ENCODE data around the gene DGCR2. TPM values are rescaled to one million over a fixed set of nuclear protein-coding genes. Genes with fewer than 3 reads are reported as not detected.

The DGCR2 gene
- total and polyA plus RNA-seq, 2 experiments from 2014 or later = 18.5 to 83.0 TPM

GRCh38 chr22:19057539-19057938 lies 64.7 kb downstream of the DGCR2 start:
- Histone ChIP-seq H3K27me3 (ENCODE audit: insufficient read depth) (no peaks in the 10 kb centered on the region), H3K79me2 (replicated peaks; ENCODE audit: insufficient read depth) (no peaks in the 10 kb centered on the region; the same call in 1 of the 2 replicates), H3K4me3 (no peak overlapping the region), H3F3A (replicated peaks; ENCODE audit: low read depth) (no peaks in the 10 kb centered on the region), H3K36me3 (ENCODE audit: insufficient read depth) (no peaks in the 10 kb centered on the region; the same call in 1 of the 2 replicates), H4K20me1 (replicated peaks; ENCODE audit: insufficient read depth) (peaks cover 17% of the 10 kb centered on the region; the same call in 1 of the 2 replicates), H3K4me1 (ENCODE audit: insufficient read depth) (no peaks in the 10 kb centered on the region), H3K27ac (ENCODE audit: low read depth) (no peak overlapping the region), H2AFZ (no peak overlapping the region), H3K4me2 (no peak overlapping the region), H3K9me2 (ENCODE audit: insufficient read depth) (no peaks in the 10 kb centered on the region)
- H3K9me3 Mint-ChIP-seq = no peaks in the 10 kb centered on the region; the same call in 2 of the 3 replicates
- TF ChIP-seq EZH2phosphoT487 (IDR thresholded peaks at IDR 0.05; ENCODE audit: unreplicated experiment) (no peak), ZNF114 (CRISPR knock-in tag; IDR thresholded peaks at IDR 0.05) (no peak), CREB1 (CRISPR knock-in tag; IDR thresholded peaks at IDR 0.05; ENCODE audit: low read depth) (no peak), EZH2 (IDR thresholded peaks at IDR 0.05; ENCODE audit: low read depth, unreplicated experiment) (no peak), REST (IDR thresholded peaks at IDR 0.05; ENCODE audit: unreplicated experiment) (no peak), JUNB (IDR thresholded peaks at IDR 0.05; ENCODE audit: unreplicated experiment) (no peak), STAT1 (IDR thresholded peaks at IDR 0.05; ENCODE audit: unreplicated experiment) (no peak), ZNF331 (CRISPR knock-in tag; IDR thresholded peaks at IDR 0.05; ENCODE audit: low read depth) (no peak)
- TF ChIP-seq, protein P1, sequence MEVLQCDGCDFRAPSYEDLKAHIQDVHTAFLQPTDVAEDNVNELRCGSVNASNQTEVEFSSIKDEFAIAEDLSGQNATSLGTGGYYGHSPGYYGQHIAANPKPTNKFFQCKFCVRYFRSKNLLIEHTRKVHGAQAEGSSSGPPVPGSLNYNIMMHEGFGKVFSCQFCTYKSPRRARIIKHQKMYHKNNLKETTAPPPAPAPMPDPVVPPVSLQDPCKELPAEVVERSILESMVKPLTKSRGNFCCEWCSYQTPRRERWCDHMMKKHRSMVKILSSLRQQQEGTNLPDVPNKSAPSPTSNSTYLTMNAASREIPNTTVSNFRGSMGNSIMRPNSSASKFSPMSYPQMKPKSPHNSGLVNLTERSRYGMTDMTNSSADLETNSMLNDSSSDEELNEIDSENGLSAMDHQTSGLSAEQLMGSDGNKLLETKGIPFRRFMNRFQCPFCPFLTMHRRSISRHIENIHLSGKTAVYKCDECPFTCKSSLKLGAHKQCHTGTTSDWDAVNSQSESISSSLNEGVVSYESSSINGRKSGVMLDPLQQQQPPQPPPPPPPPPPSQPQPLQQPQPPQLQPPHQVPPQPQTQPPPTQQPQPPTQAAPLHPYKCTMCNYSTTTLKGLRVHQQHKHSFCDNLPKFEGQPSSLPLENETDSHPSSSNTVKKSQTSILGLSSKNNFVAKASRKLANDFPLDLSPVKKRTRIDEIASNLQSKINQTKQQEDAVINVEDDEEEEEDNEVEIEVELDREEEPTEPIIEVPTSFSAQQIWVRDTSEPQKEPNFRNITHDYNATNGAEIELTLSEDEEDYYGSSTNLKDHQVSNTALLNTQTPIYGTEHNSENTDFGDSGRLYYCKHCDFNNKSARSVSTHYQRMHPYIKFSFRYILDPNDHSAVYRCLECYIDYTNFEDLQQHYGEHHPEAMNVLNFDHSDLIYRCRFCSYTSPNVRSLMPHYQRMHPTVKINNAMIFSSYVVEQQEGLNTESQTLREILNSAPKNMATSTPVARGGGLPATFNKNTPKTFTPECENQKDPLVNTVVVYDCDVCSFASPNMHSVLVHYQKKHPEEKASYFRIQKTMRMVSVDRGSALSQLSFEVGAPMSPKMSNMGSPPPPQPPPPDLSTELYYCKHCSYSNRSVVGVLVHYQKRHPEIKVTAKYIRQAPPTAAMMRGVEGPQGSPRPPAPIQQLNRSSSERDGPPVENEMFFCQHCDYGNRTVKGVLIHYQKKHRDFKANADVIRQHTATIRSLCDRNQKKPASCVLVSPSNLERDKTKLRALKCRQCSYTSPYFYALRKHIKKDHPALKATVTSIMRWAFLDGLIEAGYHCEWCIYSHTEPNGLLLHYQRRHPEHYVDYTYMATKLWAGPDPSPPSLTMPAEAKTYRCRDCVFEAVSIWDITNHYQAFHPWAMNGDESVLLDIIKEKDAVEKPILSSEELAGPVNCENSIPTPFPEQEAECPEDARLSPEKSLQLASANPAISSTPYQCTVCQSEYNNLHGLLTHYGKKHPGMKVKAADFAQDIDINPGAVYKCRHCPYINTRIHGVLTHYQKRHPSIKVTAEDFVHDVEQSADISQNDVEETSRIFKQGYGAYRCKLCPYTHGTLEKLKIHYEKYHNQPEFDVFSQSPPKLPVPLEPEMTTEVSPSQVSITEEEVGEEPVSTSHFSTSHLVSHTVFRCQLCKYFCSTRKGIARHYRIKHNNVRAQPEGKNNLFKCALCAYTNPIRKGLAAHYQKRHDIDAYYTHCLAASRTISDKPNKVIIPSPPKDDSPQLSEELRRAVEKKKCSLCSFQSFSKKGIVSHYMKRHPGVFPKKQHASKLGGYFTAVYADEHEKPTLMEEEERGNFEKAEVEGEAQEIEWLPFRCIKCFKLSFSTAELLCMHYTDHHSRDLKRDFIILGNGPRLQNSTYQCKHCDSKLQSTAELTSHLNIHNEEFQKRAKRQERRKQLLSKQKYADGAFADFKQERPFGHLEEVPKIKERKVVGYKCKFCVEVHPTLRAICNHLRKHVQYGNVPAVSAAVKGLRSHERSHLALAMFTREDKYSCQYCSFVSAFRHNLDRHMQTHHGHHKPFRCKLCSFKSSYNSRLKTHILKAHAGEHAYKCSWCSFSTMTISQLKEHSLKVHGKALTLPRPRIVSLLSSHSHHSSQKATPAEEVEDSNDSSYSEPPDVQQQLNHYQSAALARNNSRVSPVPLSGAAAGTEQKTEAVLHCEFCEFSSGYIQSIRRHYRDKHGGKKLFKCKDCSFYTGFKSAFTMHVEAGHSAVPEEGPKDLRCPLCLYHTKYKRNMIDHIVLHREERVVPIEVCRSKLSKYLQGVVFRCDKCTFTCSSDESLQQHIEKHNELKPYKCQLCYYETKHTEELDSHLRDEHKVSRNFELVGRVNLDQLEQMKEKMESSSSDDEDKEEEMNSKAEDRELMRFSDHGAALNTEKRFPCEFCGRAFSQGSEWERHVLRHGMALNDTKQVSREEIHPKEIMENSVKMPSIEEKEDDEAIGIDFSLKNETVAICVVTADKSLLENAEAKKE (CRISPR knock-in tag; IDR thresholded peaks at IDR 0.05) = no peak
- TF ChIP-seq, protein P2, sequence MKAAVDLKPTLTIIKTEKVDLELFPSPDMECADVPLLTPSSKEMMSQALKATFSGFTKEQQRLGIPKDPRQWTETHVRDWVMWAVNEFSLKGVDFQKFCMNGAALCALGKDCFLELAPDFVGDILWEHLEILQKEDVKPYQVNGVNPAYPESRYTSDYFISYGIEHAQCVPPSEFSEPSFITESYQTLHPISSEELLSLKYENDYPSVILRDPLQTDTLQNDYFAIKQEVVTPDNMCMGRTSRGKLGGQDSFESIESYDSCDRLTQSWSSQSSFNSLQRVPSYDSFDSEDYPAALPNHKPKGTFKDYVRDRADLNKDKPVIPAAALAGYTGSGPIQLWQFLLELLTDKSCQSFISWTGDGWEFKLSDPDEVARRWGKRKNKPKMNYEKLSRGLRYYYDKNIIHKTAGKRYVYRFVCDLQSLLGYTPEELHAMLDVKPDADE (IDR thresholded peaks at IDR 0.05) = no peak
- TF ChIP-seq, protein P3, sequence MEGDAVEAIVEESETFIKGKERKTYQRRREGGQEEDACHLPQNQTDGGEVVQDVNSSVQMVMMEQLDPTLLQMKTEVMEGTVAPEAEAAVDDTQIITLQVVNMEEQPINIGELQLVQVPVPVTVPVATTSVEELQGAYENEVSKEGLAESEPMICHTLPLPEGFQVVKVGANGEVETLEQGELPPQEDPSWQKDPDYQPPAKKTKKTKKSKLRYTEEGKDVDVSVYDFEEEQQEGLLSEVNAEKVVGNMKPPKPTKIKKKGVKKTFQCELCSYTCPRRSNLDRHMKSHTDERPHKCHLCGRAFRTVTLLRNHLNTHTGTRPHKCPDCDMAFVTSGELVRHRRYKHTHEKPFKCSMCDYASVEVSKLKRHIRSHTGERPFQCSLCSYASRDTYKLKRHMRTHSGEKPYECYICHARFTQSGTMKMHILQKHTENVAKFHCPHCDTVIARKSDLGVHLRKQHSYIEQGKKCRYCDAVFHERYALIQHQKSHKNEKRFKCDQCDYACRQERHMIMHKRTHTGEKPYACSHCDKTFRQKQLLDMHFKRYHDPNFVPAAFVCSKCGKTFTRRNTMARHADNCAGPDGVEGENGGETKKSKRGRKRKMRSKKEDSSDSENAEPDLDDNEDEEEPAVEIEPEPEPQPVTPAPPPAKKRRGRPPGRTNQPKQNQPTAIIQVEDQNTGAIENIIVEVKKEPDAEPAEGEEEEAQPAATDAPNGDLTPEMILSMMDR (conservative IDR thresholded peaks at IDR 0.05; ENCODE audit: low read depth in 2 of 2) = no peak
- H3K27me3 Mint-ChIP-seq (ENCODE audit: insufficient read depth, low read depth, poor library complexity) = peaks cover 6% of the 10 kb centered on the region
- DNase-seq (ENCODE audit: low spot score) (no peak), ATAC-seq (no peak)
- no peak overlapping the region for H3K4me3 Mint-ChIP-seq
- no peaks in the 10 kb centered on the region for H3K4me1 Mint-ChIP-seq
- H3K27ac Mint-ChIP-seq = no peak overlapping the region
- peaks cover 26% of the 10 kb centered on the region for H3K36me3 Mint-ChIP-seq (ENCODE audit: low read depth)

Measured in GM23338 (cell line).